K562 (cell line): ENCODE measurements around the gene ATP1A3. TPM values are rescaled to one million over a fixed set of nuclear protein-coding genes. Genes with fewer than 3 reads are reported as not detected.
A peak's percentile ranks its signal among the peaks of the same experiment; 100 is the strongest.

Experiments
- ELK3 ChIP-seq: fragments of 450-650 bp; formaldehyde crosslinking; IDR thresholded peaks from 2 replicates; pipeline ENCODE4 v1.4.0; 2020; ENCODE audit warnings: mild to moderate bottlenecking
- ETV5 ChIP-seq: sonication (generic); formaldehyde crosslinking; IDR thresholded peaks from 2 replicates; pipeline ENCODE4 v1.4.0; 2020; ENCODE audit warnings: low read depth, mild to moderate bottlenecking, missing genetic modification reagents
- HDAC1 ChIP-seq, 2 experiments: fragments of 450-650 bp; IDR thresholded peaks; 2 replicates each; pipeline ENCODE4 v1.6.1; 2016 to 2017; ENCODE audit warnings: inconsistent platforms in 1 of 2, mild to moderate bottlenecking in 1 of 2, moderate library complexity in 1 of 2
- HES1 ChIP-seq: fragments of 450-650 bp; IDR thresholded peaks from 2 replicates; pipeline ENCODE4 v1.6.1; 2016; ENCODE audit warnings: low read depth, mild to moderate bottlenecking, moderate library complexity
- IFI16 ChIP-seq: fragments of 250-450 bp; sonication (Bioruptor Pico); IDR thresholded peaks from 2 replicates; pipeline ENCODE4 v2.1.2; 2022; ENCODE audit warnings: mild to moderate bottlenecking, inconsistent platforms
- POLR2AphosphoS2 ChIP-seq: IDR thresholded peaks from 2 replicates; pipeline ENCODE4 v1.6.1; 2012; ENCODE audit warnings: low read length, improper control_type of control experiment
- SMAD2 ChIP-seq: fragments of 150-350 bp; IDR thresholded peaks from 2 replicates; pipeline ENCODE4 v1.6.1; 2014; ENCODE audit warnings: low read depth, mild to moderate bottlenecking, low read length
- TEAD4 ChIP-seq, 2 experiments: sonication (generic) in 1 of 2; formaldehyde crosslinking in 1 of 2; IDR thresholded peaks; 2 replicates each; pipeline versions ENCODE4 v1.6.1 to v1.8.0; 2012 to 2022; ENCODE audit warnings: borderline replicate concordance in 1 of 2, inconsistent platforms in 1 of 2, low read length in 1 of 2, mild to moderate bottlenecking in 1 of 2, missing genetic modification reagents in 1 of 2
- USF2 ChIP-seq: sonication (generic); formaldehyde crosslinking; IDR thresholded peaks from 2 replicates; pipeline ENCODE4 v1.5.0; 2020; ENCODE audit warnings: missing genetic modification reagents
- ZBTB17 ChIP-seq: fragments of 450-650 bp; formaldehyde crosslinking; IDR thresholded peaks from 2 replicates; pipeline ENCODE4 v1.4.0; 2020; ENCODE audit warnings: mild to moderate bottlenecking
- ZBTB40 ChIP-seq, 2 experiments: fragments of 450-650 bp in 1 of 2; sonication (generic) in 1 of 2; formaldehyde crosslinking in 1 of 2; IDR thresholded peaks; 2 replicates each; pipeline versions ENCODE4 v1.7.1 to v1.9.0; 2016 to 2022; ENCODE audit warnings: inconsistent platforms in 1 of 2, mild to moderate bottlenecking in 1 of 2, missing genetic modification reagents in 1 of 2
- ZFP30 ChIP-seq: fragments of 250-450 bp; sonication (Bioruptor Pico); IDR thresholded peaks from 2 replicates; pipeline ENCODE4 v1.8.0; 2022; ENCODE audit warnings: moderate library complexity, mild to moderate bottlenecking, inconsistent platforms, borderline replicate concordance
- ZNF12 ChIP-seq: sonication (generic); formaldehyde crosslinking; IDR thresholded peaks from 2 replicates; pipeline ENCODE4 v1.4.0; 2020; ENCODE audit warnings: mild to moderate bottlenecking, missing genetic modification reagents
- ZNF232 ChIP-seq: sonication (generic); formaldehyde crosslinking; IDR thresholded peaks from 2 replicates; pipeline ENCODE4 v1.8.0; 2022; ENCODE audit warnings: mild to moderate bottlenecking, missing genetic modification reagents
- ZNF77 ChIP-seq: fragments of 250-450 bp; sonication (Bioruptor Pico); IDR thresholded peaks from 2 replicates; pipeline ENCODE4 v1.5.0; 2020
- polyA plus RNA-seq, 8 experiments: library from polyadenylated mRNA; depleted of rRNA in 4 of 8; stranded (reverse) in 5 of 8; unstranded in 3 of 8; fragments of >200 nt; fragmentation: Nextera tagmentation in 2 of 8; fragmentation: Illumina TruSeq in 1 of 8; extraction: Ambion mirVana in 2 of 8; extraction: Trizol in 1 of 8; gene quantifications; 2 replicates each; pipeline versions ENCODE4 v1.2.1 to v1.2.3, GENCODE V29; 2011 to 2014; ENCODE audit warnings: inconsistent platforms in 1 of 8, missing spikeins in 1 of 8
- total RNA-seq, 7 experiments: library from RNA; depleted of rRNA in 6 of 7; stranded (reverse); fragments of >200 nt in 6 of 7; fragmentation: Illumina TruSeq in 2 of 7; extraction: Trizol in 2 of 7; gene quantifications; 2 replicates each; pipeline versions ENCODE4 v1.2.1 to v1.2.3, GENCODE V29; 2011 to 2021; ENCODE audit warnings: low replicate concordance in 1 of 7

The ATP1A3 gene
- total and polyA plus RNA-seq, 9 of the 15 experiments (the other 6 are each of a cell fraction or from before 2014, with no cell fraction given) = 0.03 to 1.0 (median 0.17) TPM; not detected in 3

- no peak for TF ChIP-seq HES1
- peak in 1 of 2 experiments; percentile 22; a peak in 1 of 4 replicates for TF ChIP-seq HDAC1 (IDR thresholded peaks at IDR 0.05)
- no peak for TF ChIP-seq USF2 (CRISPR knock-in tag)
- TF ChIP-seq ZBTB17 (CRISPR knock-in tag) = peak; percentile 30; the same call in 1 of the 2 replicates
- TF ChIP-seq SMAD2 = no peak
- no peak for TF ChIP-seq ZFP30 (CRISPR knock-in tag)
- no peak for TF ChIP-seq ZNF232 (CRISPR knock-in tag)
- no peak for TF ChIP-seq ZNF77
- TF ChIP-seq POLR2AphosphoS2 = no peak
- no peak; the same call in 1 of the 2 replicates for TF ChIP-seq ZBTB40 (IDR thresholded peaks at IDR 0.05)
- TF ChIP-seq ZBTB40 (CRISPR knock-in tag; IDR thresholded peaks at IDR 0.05) = no peak
- no peak for TF ChIP-seq ZNF12 (CRISPR knock-in tag)
- TF ChIP-seq ELK3 (CRISPR knock-in tag) = no peak
- peak; percentile 50 for TF ChIP-seq TEAD4 (IDR thresholded peaks at IDR 0.05; ENCODE audit: low read length)
- TF ChIP-seq TEAD4 (CRISPR knock-in tag; IDR thresholded peaks at IDR 0.05; ENCODE audit: borderline replicate concordance) = no peak
- TF ChIP-seq ETV5 = no peak
- no peak; the same call in 1 of the 2 replicates for TF ChIP-seq IFI16 (CRISPR knock-in tag)
These were observed 16.5 kb upstream of the ATP1A3 start (continued) for GRCh38 chr19:42010245-42011126.
